CD8-positive, alpha-beta memory T cell (primary cell): ENCODE results near the gene ATF6. TPM values are rescaled to one million over a fixed set of nuclear protein-coding genes. Genes with fewer than 3 reads are reported as not detected.

Source experiments
- CTCF ChIA-PET: fragments of 350-600 bp; sonication (Branson Sonifier 250); formaldehyde crosslinking; loops from one replicate; lab custom pipeline; 2021; ENCODE audit warnings: antibody characterized with exemption; lab: Charles Lee
- POLR2A ChIA-PET: fragments of 350-600 bp; sonication (Branson Sonifier 250); formaldehyde crosslinking; loops from one replicate; lab custom pipeline; 2021; ENCODE audit warnings: antibody characterized with exemption; lab: Charles Lee
- DNase-seq, 5 donors: peaks; one replicate each; pipeline versions ENCODE4 v3.0.0 to v3.0.0-alpha.2; 2020 to 2022; ENCODE audit warnings: mixed read lengths in 1 of 5
- H3K27ac ChIP-seq: one replicate; pipeline ENCODE4 v1.7.0; 2013; ENCODE audit warnings: low read depth, mild to moderate bottlenecking, low read length, moderate library complexity
- H3K27me3 ChIP-seq: 2 replicates; pipeline ENCODE4 v1.7.0; 2013; ENCODE audit warnings: low read length, mild to moderate bottlenecking; ENCODE audit not compliant: insufficient read depth, poor library complexity, severe bottlenecking
- H3K36me3 ChIP-seq: 2 replicates; pipeline ENCODE4 v1.7.0; 2013; ENCODE audit warnings: mild to moderate bottlenecking, low read length, moderate library complexity; ENCODE audit not compliant: insufficient read depth
- H3K4me1 ChIP-seq: 2 replicates; pipeline ENCODE4 v1.7.0; 2013; ENCODE audit warnings: mild to moderate bottlenecking, low read length, moderate library complexity; ENCODE audit not compliant: insufficient read depth
- H3K4me3 ChIP-seq: 2 replicates; pipeline ENCODE4 v1.7.0; 2013; ENCODE audit warnings: mild to moderate bottlenecking, low read length
- H3K9me3 ChIP-seq: 2 replicates; pipeline ENCODE4 v1.7.0; 2013; ENCODE audit warnings: mild to moderate bottlenecking, low read length
- H3K27ac Mint-ChIP-seq, 8 donors: one replicate each; pipeline ENCODE4 v1.8.0; 2020 to 2021; ENCODE audit warnings: mixed read lengths in 8 of 8, mild to moderate bottlenecking in 6 of 8, inconsistent platforms in 3 of 8, moderate library complexity in 3 of 8
- H3K27me3 Mint-ChIP-seq, 2 donors: one replicate each; pipeline ENCODE4 v1.8.0; 2020 to 2021; ENCODE audit warnings: mixed read lengths in 2 of 2, mild to moderate bottlenecking in 1 of 2, moderate library complexity in 1 of 2
- H3K36me3 Mint-ChIP-seq, 3 donors: one replicate each; pipeline ENCODE4 v1.8.0; 2020 to 2021; ENCODE audit warnings: mixed read lengths in 3 of 3, inconsistent platforms in 1 of 3, mild to moderate bottlenecking in 1 of 3
- H3K4me1 Mint-ChIP-seq, 3 donors: one replicate each; pipeline ENCODE4 v1.8.0; 2020 to 2021; ENCODE audit warnings: mixed read lengths in 3 of 3, inconsistent platforms in 1 of 3, mild to moderate bottlenecking in 1 of 3
- H3K4me3 Mint-ChIP-seq, 7 donors: one replicate each; pipeline ENCODE4 v1.8.0; 2020 to 2021; ENCODE audit warnings: mixed read lengths in 7 of 7, mild to moderate bottlenecking in 6 of 7, moderate library complexity in 4 of 7, inconsistent platforms in 2 of 7
- H3K9me3 Mint-ChIP-seq, 5 donors: one replicate each; pipeline ENCODE4 v1.8.0; 2020 to 2022; ENCODE audit warnings: mixed read lengths in 5 of 5, mild to moderate bottlenecking in 3 of 5, moderate library complexity in 2 of 5, inconsistent platforms in 1 of 5
- polyA plus RNA-seq: library from polyadenylated mRNA; unstranded; fragments of 300-500 nt; fragmentation: Illumina TruSeq; gene quantifications from one replicate; pipeline ENCODE4 v1.2.3, GENCODE V29; 2021
- total RNA-seq, 2 experiments: library from RNA; stranded (reverse); gene quantifications; one replicate each; pipeline ENCODE4 v1.2.3, GENCODE V29; 2021

Gene ATF6
- total and polyA plus RNA-seq, 3 experiments from 2014 or later = 14.7 to 22.8 (median 22.4) TPM

DNA sequence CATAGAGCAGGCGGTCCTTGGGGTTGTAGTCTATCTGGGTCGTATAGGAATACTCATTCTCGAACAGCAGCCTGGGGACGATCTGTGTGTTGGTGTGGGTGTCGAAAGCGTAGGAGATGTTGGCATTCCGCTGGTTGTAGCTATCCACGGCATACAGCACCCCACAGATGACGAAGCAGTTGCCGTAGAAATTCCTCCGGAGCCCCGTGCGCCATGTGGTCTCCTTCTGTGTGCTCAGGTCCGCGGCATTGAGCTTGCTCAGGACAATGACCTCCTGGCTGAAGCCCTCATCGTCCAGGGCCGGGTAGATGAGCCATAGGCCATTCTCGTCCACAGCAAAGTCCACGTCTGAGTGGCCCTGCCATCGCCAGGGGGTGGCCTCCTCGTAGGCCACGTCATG lies 217.6 kb downstream of the ATF6 start:
- no peak overlapping the region for H3K27ac Mint-ChIP-seq
- H3K4me1 Mint-ChIP-seq = no peaks in the 10 kb centered on the region
- peaks cover 0 to 9% (median 7%) of the 10 kb centered on the region in 5 donors for H3K9me3 Mint-ChIP-seq
- no peaks in the 10 kb centered on the region for H3K36me3 ChIP-seq
- no peaks in the 10 kb centered on the region for H3K4me1 ChIP-seq
- no peak overlapping the region for H3K4me3 ChIP-seq
- no peaks in the 10 kb centered on the region for H3K9me3 ChIP-seq
- no peaks in the 10 kb centered on the region for H3K36me3 Mint-ChIP-seq
- peaks cover 11 to 20% of the 10 kb centered on the region in 2 donors for H3K27me3 Mint-ChIP-seq
- CTCF ChIA-PET = no interaction called here
- no peak overlapping the region for H3K4me3 Mint-ChIP-seq
- H3K27me3 ChIP-seq = no peaks in the 10 kb centered on the region
- POLR2A ChIA-PET = no interaction called here
- no peak overlapping the region for H3K27ac ChIP-seq
- no peak for DNase-seq

DNA sequence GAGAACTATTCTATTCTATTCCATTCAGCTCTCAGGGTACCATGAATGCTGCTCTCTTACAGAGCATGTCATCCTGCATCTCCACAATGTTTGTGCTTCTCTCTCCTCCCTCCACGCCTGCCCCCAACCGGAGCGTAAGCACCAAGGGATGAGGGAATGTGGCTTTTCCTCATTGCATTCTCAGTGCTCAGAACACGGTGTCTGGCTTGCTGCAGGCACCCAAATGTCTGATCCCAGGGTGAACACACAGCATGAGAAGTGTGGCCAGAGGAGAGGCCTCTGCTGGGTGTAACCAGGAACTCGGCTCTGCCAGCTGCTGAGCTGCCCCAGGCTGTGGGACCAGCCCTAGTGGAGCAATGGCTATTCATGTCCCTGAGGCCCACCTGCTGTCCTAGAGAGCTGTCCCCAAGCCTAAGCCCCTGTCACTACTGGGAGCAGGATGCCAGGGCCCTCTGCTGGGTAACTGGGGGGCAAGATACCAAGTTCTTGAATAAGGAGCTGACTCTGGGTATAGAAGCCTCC lies 219.2 kb downstream of the ATF6 start:
- Mint-ChIP-seq H3K9me3 (peaks cover 0 to 9% (median 7%) of the 10 kb centered on the region in 5 donors), H3K4me3 (no peak overlapping the region), H3K27ac (no peak overlapping the region), H3K4me1 (no peaks in the 10 kb centered on the region), H3K27me3 (peaks cover 18 to 28% of the 10 kb centered on the region in 2 donors), H3K36me3 (no peaks in the 10 kb centered on the region)
- H3K36me3 ChIP-seq = no peaks in the 10 kb centered on the region
- no peaks in the 10 kb centered on the region for H3K4me1 ChIP-seq
- no peak overlapping the region for H3K4me3 ChIP-seq
- ChIA-PET POLR2A (no interaction called here), CTCF (no interaction called here)
- no peak for DNase-seq
- no peaks in the 10 kb centered on the region for H3K27me3 ChIP-seq
- H3K9me3 ChIP-seq = no peaks in the 10 kb centered on the region
- no peak overlapping the region for H3K27ac ChIP-seq

- no peaks in the 10 kb centered on the region for H3K4me1 Mint-ChIP-seq
- no peak overlapping the region for H3K27ac Mint-ChIP-seq
- Histone ChIP-seq H3K27me3 (no peaks in the 10 kb centered on the region), H3K9me3 (no peaks in the 10 kb centered on the region), H3K36me3 (no peaks in the 10 kb centered on the region), H3K4me3 (no peak overlapping the region), H3K4me1 (no peaks in the 10 kb centered on the region), H3K27ac (no peak overlapping the region)
- peaks cover 18 to 29% of the 10 kb centered on the region in 2 donors for H3K27me3 Mint-ChIP-seq
- ChIA-PET CTCF (interaction anchor here (1.1 kb wide), 1 partner anchor 19 kb away, joined by 4 read pairs; no protein-coding TSS in a partner anchor), POLR2A (no interaction called here)
- no peak overlapping the region for H3K4me3 Mint-ChIP-seq
- no peaks in the 10 kb centered on the region for H3K36me3 Mint-ChIP-seq
- no peak for DNase-seq
- H3K9me3 Mint-ChIP-seq = peaks cover 0 to 9% (median 7%) of the 10 kb centered on the region in 5 donors
Measured at GRCh38 chr1:161986328-161986727, 220.2 kb downstream of the ATF6 start.

- POLR2A ChIA-PET = no interaction called here
- no peak overlapping the region for H3K4me3 Mint-ChIP-seq
- peaks cover 0 to 9% (median 7%) of the 10 kb centered on the region in 5 donors for H3K9me3 Mint-ChIP-seq
Measured at GRCh38 chr1:161987303-161987702, 221.2 kb downstream of the ATF6 start.

GRCh38 chr1:161987872-161988271 lies 221.8 kb downstream of the ATF6 start:
- H3K27ac Mint-ChIP-seq = no peak overlapping the region
- Histone ChIP-seq H3K27me3 (no peaks in the 10 kb centered on the region), H3K27ac (no peak overlapping the region), H3K9me3 (no peaks in the 10 kb centered on the region), H3K36me3 (no peaks in the 10 kb centered on the region), H3K4me3 (no peak overlapping the region), H3K4me1 (no peaks in the 10 kb centered on the region)
- H3K27me3 Mint-ChIP-seq = peaks cover 19 to 27% of the 10 kb centered on the region in 2 donors
- H3K36me3 Mint-ChIP-seq = peaks cover 0 to 3% (median 0%) of the 10 kb centered on the region in 3 donors
- DNase-seq = no peak
- CTCF ChIA-PET = no interaction called here
- no peaks in the 10 kb centered on the region for H3K4me1 Mint-ChIP-seq
- POLR2A ChIA-PET = no interaction called here
- no peak overlapping the region for H3K4me3 Mint-ChIP-seq
- peaks cover 0 to 9% (median 7%) of the 10 kb centered on the region in 5 donors for H3K9me3 Mint-ChIP-seq

More at GRCh38 chr1:161987303-161987702, 221.2 kb downstream of the ATF6 start:
- Mint-ChIP-seq H3K27ac (peak overlapping the region in 1 of 8 donors; percentile 26), H3K4me1 (no peaks in the 10 kb centered on the region), H3K27me3 (peaks cover 19 to 27% of the 10 kb centered on the region in 2 donors), H3K36me3 (no peaks in the 10 kb centered on the region)
- CTCF ChIA-PET = no interaction called here
- Histone ChIP-seq H3K4me3 (no peak overlapping the region), H3K27ac (no peak overlapping the region), H3K9me3 (no peaks in the 10 kb centered on the region), H3K4me1 (no peaks in the 10 kb centered on the region), H3K27me3 (no peaks in the 10 kb centered on the region), H3K36me3 (no peaks in the 10 kb centered on the region)
- no peak for DNase-seq

- no peak overlapping the region for H3K4me3 ChIP-seq
- no peaks in the 10 kb centered on the region for H3K4me1 Mint-ChIP-seq
- H3K36me3 Mint-ChIP-seq = peaks cover 0 to 3% (median 0%) of the 10 kb centered on the region in 3 donors
- H3K27me3 Mint-ChIP-seq = peaks cover 20 to 27% of the 10 kb centered on the region in 2 donors
- H3K9me3 ChIP-seq = no peaks in the 10 kb centered on the region
- peak overlapping the region in 1 of 8 donors; percentile 6 for H3K27ac Mint-ChIP-seq
- H3K4me1 ChIP-seq = no peaks in the 10 kb centered on the region
- no peak overlapping the region for H3K4me3 Mint-ChIP-seq
- no peak overlapping the region for H3K27ac ChIP-seq
- no peaks in the 10 kb centered on the region for H3K36me3 ChIP-seq
- DNase-seq = no peak
- H3K27me3 ChIP-seq = no peaks in the 10 kb centered on the region
- peaks cover 0 to 9% (median 7%) of the 10 kb centered on the region in 5 donors for H3K9me3 Mint-ChIP-seq
- ChIA-PET POLR2A (no interaction called here), CTCF (no interaction called here)
Measured at GRCh38 chr1:161988413-161988812, 222.3 kb downstream of the ATF6 start.

- H3K27ac Mint-ChIP-seq = no peak overlapping the region
Measured at GRCh38 chr1:161989108-161989507, 223.0 kb downstream of the ATF6 start.

DNA sequence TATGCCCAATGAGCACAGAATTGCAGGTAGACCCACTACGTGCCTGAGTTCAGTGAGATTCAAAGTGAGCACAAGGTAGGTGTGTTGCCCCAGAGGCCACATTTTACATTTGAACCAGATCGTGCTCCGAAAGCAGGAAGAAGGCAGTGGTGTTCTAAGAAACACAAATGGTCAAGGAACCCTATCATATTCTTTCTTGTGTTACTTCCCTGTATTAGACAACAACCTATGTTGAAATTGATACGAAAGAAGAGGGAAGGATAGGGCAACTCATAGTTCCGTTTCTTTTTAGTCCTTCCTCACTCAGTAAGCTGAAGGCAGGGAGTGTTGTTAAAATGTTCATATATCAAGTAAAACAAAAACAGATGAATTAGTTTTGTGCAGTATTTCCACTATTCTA lies 223.7 kb downstream of the ATF6 start:
- peaks cover 0 to 9% (median 7%) of the 10 kb centered on the region in 5 donors for H3K9me3 Mint-ChIP-seq
- H3K4me3 Mint-ChIP-seq = no peak overlapping the region
- no peaks in the 10 kb centered on the region for H3K36me3 ChIP-seq
- peaks cover 0 to 3% (median 0%) of the 10 kb centered on the region in 3 donors for H3K36me3 Mint-ChIP-seq
- CTCF ChIA-PET = no interaction called here
- H3K4me3 ChIP-seq = no peak overlapping the region
- no peaks in the 10 kb centered on the region for H3K9me3 ChIP-seq
- H3K4me1 Mint-ChIP-seq = no peaks in the 10 kb centered on the region
- POLR2A ChIA-PET = no interaction called here
- H3K27ac Mint-ChIP-seq = no peak overlapping the region
- no peak for DNase-seq
- peaks cover 26 to 27% of the 10 kb centered on the region in 2 donors for H3K27me3 Mint-ChIP-seq
- no peaks in the 10 kb centered on the region for H3K27me3 ChIP-seq
- H3K27ac ChIP-seq = no peak overlapping the region
- H3K4me1 ChIP-seq = no peaks in the 10 kb centered on the region

More at GRCh38 chr1:161989108-161989507, 223.0 kb downstream of the ATF6 start:
- Histone ChIP-seq H3K27ac (no peak overlapping the region), H3K36me3 (no peaks in the 10 kb centered on the region), H3K4me1 (no peaks in the 10 kb centered on the region), H3K9me3 (no peaks in the 10 kb centered on the region), H3K4me3 (no peak overlapping the region), H3K27me3 (no peaks in the 10 kb centered on the region)
- no peak for DNase-seq
- peaks cover 0 to 3% (median 0%) of the 10 kb centered on the region in 3 donors for H3K36me3 Mint-ChIP-seq
- no peaks in the 10 kb centered on the region for H3K4me1 Mint-ChIP-seq
- POLR2A ChIA-PET = interaction anchor here (0.5 kb wide), 1 partner anchor 548 kb away, joined by 10 read pairs; no protein-coding TSS in a partner anchor
- H3K9me3 Mint-ChIP-seq = peaks cover 0 to 9% (median 7%) of the 10 kb centered on the region in 5 donors
- H3K4me3 Mint-ChIP-seq = no peak overlapping the region
- peaks cover 24 to 27% of the 10 kb centered on the region in 2 donors for H3K27me3 Mint-ChIP-seq
- CTCF ChIA-PET = no interaction called here
